GM12873 (cell line): Measurements from ENCODE around the gene PHACTR3.

Source experiments
- TF ChIP-seq, protein P1 (sequence below): IDR thresholded peaks from 2 replicates; pipeline ENCODE4 v1.5.1; 2012; ENCODE audit warnings: low read depth, mild to moderate bottlenecking, moderate library complexity, low read length, control low read depth; ENCODE audit not compliant: insufficient read depth; ENCODE audit errors: missing control alignments

PHACTR3 gene

DNA sequence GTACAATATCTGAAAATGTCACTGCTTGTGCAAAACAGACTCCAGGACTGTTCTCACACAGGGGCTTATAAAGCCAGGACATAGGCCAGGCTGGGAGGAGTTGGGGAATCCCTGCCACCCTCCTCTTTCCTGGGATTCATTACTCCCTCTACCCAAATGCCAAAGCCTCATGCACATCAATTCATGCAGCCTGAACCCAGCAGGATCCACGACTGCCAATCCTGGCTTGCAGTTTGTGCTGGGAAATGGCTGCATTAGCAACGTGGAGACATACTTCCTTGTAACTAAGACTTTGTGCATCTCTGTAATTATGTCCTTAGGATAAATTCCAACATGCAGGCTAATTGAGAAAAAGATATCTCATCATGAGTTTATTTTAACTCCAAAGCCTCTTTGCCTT lies 185.3 kb downstream of the PHACTR3 start:
- TF ChIP-seq, protein P1, sequence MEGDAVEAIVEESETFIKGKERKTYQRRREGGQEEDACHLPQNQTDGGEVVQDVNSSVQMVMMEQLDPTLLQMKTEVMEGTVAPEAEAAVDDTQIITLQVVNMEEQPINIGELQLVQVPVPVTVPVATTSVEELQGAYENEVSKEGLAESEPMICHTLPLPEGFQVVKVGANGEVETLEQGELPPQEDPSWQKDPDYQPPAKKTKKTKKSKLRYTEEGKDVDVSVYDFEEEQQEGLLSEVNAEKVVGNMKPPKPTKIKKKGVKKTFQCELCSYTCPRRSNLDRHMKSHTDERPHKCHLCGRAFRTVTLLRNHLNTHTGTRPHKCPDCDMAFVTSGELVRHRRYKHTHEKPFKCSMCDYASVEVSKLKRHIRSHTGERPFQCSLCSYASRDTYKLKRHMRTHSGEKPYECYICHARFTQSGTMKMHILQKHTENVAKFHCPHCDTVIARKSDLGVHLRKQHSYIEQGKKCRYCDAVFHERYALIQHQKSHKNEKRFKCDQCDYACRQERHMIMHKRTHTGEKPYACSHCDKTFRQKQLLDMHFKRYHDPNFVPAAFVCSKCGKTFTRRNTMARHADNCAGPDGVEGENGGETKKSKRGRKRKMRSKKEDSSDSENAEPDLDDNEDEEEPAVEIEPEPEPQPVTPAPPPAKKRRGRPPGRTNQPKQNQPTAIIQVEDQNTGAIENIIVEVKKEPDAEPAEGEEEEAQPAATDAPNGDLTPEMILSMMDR: no peak

DNA sequence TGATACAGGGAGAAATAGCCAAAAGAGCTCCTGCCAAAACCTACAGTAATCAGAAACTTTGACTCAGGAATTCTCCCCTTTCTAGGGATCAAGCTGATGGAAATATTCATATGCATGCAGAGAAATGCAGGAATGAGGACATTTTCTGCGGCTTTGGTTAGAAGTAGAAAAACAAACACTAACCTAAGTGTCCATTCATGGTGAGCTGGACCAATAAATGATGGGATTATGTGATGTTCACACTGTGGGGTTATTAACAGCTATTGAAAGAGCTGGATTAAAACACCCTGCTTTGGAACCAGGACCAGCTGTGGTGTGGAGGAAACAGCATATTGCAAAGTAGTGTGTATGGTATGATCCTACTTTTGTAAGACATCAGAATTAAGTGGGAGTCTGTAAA lies 186.0 kb downstream of the PHACTR3 start:
- TF ChIP-seq, protein P1: no peak

DNA sequence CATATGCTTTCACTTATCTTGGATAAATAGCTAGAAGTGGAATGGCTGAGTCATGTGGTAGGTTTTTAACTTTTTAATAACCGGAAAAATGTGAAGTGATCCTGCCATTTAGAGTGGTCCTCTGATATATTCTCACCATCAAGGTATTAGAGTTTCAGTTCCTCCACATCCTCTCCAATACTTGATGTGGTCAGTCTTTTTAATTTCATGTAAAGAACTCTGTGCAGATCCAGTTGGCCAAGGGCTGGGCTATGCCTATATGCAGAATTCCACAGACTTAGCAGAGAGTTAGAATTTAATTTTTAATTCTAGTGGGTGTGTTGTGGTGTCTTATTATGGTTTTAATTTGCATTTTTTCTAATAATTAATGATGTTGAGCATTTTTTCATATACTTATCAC lies 188.0 kb downstream of the PHACTR3 start:
- TF ChIP-seq, protein P1: no peak

DNA sequence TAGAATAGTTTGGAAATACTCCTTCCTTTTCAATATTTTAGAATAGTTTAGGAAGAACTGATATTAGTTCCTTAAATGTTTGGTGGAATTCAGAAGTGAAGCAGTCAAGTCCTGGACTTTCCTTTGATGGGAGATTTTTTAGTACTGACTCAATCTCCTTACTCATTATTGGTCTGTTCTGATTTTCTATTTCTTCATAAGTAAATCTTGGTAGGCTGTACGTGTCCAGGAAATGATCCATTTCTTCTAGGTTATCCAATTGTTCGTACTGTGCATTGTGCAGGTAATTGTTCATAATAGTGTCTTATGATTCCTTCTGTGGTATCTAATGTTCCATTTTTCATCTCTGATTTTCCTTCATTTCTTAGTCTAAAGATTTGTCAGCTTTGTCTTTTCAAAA lies 190.2 kb downstream of the PHACTR3 start:
- TF ChIP-seq, protein P1: no peak

DNA sequence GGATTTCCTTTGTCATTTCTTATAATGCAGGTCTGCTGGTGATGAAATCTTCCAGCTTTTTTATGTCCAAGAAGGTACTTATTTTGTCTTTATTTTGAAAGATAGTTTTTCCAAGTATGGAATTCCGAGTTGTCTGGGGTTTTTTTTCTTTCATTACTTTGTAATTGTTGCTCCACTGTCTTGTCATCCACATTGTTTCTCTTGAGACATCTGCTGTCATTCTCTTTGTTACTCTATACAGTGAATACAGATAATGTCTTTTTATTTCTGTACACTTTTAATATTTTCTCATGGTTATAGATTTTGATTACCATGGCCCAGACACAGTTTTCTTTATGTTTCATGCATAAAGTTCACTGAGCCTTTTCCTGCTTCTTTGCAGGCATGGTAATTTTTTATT lies 196.0 kb downstream of the PHACTR3 start:
- TF ChIP-seq, protein P1: no peak

DNA sequence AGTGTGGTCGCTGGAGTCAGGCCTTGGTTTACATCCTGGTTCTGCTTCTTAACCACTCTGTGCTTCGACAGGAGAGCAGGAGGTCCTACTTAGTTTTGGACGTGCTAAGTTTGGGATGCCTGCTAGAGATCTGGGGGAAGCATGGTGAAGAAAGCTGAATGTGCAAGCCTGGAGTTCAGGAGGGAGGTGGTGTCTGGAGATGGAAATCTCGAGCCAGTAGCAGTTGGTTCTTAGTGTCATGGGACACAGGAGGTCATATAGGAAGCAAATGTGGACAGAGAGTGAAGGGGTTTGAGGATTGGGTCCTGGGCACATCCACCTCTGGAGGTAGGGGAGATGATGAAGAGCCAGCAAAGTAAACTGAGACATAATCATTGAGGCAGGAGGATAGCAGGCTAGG lies 197.7 kb downstream of the PHACTR3 start:
- TF ChIP-seq, protein P1: no peak

DNA sequence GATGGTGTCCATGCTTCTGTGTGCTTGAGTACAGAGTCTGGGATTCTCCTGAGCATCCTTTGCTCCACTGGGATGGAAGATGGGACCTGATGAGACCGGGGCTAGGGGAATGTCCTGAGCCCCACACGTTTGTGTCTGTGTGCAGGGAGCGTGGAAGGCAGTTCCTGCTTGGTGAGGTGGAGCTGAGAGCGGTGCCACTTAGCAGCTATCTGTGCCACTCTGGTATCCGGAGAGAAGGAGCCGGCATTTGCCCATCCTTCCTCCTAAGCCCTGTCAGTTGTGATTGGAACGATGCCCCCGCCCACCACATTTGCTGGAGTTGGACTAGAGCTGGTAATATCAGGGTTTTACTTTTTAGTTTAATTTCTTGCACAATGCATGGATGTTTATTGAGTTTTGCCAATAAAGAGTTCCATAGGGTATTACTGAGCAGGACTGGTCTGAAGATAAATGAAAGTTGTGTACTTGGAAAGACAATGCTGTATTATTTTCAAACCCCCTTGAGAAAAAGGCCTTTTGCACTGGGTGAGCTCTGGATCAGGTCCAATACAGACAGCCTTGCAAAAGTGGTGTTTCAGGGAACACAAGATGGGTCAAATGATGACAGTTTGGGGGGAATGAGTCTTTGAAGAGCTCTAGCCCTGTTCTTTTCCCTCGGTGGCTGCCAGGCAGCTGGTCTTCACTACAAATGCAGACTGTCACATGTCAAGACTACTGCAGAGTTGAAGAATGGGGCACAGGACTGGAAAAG lies 198.3 kb downstream of the PHACTR3 start:
- TF ChIP-seq, protein P1: no peak
